Fibroblast of gingiva (primary cell): ENCODE data around the gene MED22.
A peak's percentile ranks its signal among the peaks of the same experiment; 100 is the strongest.
"Not testable (repeated sequence)": the region's sequence is repeated elsewhere in the genome, so short reads cannot be mapped to it uniquely, and the experiment has no call there.

Experiments
- DNase-seq: peaks from one replicate; pipeline ENCODE4 v3.0.0-alpha.2; 2011; ENCODE audit warnings: low read depth

Gene MED22

GRCh38 chr9:133347985-133348717 lies at the start of gene MED22, which contains the start of gene RPL7A:
MED22 (minus strand) TSS chr9:133348131; CDS start chr9:133346662, 1,469 bp downstream.
RPL7A (plus strand) TSS chr9:133348218; CDS start chr9:133348244, 26 bp downstream.
- peak; percentile 95 for DNase-seq

GRCh38 chr9:133397370-133397769 lies 49.4 kb upstream of the MED22 start:
- no peak for DNase-seq

GRCh38 chr9:133396952-133397351 lies 49.0 kb upstream of the MED22 start:
- DNase-seq, result no peak

- DNase-seq, result no peak
Observed at GRCh38 chr9:133394687-133395271, 46.8 kb upstream of the MED22 start.

GRCh38 chr9:133393399-133393798 lies 45.5 kb upstream of the MED22 start:
- DNase-seq, result no peak

GRCh38 chr9:133392308-133392707 lies 44.4 kb upstream of the MED22 start:
- not testable (repeated sequence) for DNase-seq

GRCh38 chr9:133391449-133391848 lies 43.5 kb upstream of the MED22 start:
- not testable (repeated sequence) for DNase-seq

- DNase-seq, result no peak
Observed at GRCh38 chr9:133390713-133391112, 42.8 kb upstream of the MED22 start.

- DNase-seq, result no peak
Observed at GRCh38 chr9:133389562-133389961, 41.6 kb upstream of the MED22 start.

- no peak for DNase-seq
Observed at GRCh38 chr9:133389025-133389557, 41.2 kb upstream of the MED22 start.

- DNase-seq, result no peak
Observed at GRCh38 chr9:133387680-133388079, 39.7 kb upstream of the MED22 start.

GRCh38 chr9:133386338-133386737 lies 38.4 kb upstream of the MED22 start:
- DNase-seq, result no peak

GRCh38 chr9:133385452-133385851 lies 37.5 kb upstream of the MED22 start:
- no peak for DNase-seq

- no peak for DNase-seq
Observed at GRCh38 chr9:133384736-133385321, 36.9 kb upstream of the MED22 start.

GRCh38 chr9:133383438-133383837 lies 35.5 kb upstream of the MED22 start:
- no peak for DNase-seq

- no peak for DNase-seq
Observed at GRCh38 chr9:133382507-133383141, 34.7 kb upstream of the MED22 start.

GRCh38 chr9:133380734-133381133 lies 32.8 kb upstream of the MED22 start:
- no peak for DNase-seq

- DNase-seq, result no peak
Observed at GRCh38 chr9:133379153-133380086, 31.5 kb upstream of the MED22 start.

- DNase-seq, result no peak
Observed at GRCh38 chr9:133378408-133378962, 30.6 kb upstream of the MED22 start.

GRCh38 chr9:133377721-133378216 lies 29.8 kb upstream of the MED22 start:
- DNase-seq, result peak; percentile 86

- DNase-seq, result not testable (repeated sequence)
Observed at GRCh38 chr9:133377280-133377679, 29.3 kb upstream of the MED22 start.
